HG03103 (cell line): ENCODE measurements around the gene EEF1AKMT1.
"Not testable (repeated sequence)": the region's sequence is repeated elsewhere in the genome, so short reads cannot be mapped to it uniquely, and the experiment has no call there.

ENCODE experiments used
- ATAC-seq: cut with Tn5 transposase; IDR thresholded peaks from one replicate; pipeline ENCODE4 v1.9.1; 2021; ENCODE audit warnings: low read depth; ENCODE audit not compliant: unreplicated experiment

Gene EEF1AKMT1

DNA sequence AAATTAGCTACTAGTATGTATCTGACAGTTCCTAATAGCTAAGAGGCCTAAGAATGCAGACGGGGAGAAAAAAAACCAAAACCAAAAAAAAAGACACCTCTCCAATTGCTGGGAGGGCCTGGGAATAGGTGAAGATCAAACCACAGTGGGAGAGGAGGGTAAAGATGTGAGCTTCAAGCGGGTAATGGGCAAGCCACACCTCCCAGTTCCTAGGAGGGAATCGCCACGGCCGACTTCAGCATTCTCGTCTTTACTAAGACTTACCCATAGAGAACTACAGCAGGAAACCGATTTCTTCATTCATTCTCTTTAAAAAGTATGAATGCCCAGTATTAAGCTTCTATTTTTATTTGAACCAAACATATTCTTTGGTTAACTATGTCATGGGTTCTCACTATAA, 5.6 kb upstream of the EEF1AKMT1 start:
- ATAC-seq, result no peak

DNA sequence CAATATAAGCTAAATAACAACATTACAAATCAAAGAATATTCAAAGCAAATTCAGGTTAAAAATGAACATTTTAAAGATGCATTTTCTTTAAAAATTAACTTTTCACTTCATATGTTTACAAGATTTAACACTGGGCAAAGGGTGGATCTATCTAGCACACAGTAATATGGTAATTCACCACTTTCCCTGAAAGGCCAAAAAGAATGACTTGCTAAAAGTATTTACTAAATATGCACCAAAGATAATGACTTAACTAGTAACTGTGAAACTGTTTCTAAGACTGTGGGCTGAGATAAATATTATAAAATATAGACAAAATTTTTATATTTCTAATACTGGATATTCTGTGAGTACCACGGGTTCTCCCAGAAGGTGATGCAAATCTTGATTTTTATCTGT, 4.5 kb upstream of the EEF1AKMT1 start:
- ATAC-seq, result no peak

DNA sequence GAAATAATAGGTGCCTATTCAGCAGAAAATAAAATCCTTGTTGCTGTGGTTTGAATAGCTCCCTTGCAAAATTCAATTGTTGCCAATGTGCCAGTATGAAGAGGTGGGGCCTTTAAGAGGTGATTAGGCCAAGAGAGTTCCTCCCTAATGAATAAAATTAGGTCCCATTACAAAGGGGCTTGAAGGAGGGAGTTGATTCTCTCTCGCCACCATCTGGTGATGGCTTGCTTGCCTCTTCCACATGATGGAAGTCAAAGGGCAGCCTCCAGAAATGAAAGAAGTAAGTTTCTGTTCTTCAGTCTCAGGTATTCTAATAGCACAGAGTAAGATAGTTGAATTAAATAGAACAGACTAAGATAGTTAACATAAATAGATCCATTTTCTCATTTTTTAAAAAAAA, 3.0 kb upstream of the EEF1AKMT1 start:
- no peak for ATAC-seq

DNA sequence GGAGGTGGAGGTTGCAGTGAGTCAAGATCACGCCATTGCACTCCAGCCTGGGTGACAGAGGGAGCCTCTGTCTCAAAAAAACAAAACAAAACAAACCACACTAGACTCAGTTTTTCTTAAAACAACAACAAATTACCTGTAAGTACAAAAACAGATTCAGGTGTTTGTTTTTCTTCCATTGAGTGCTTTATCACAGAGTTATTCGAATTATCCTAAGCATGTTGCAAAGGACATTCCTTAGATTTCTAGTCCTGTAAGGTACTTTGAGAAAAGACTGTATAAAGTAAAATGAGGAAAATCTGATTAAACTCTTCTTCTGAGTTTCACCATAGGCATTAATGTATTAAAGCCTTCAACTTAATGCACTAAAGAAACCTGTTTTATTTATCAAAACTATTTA, 2.2 kb upstream of the EEF1AKMT1 start:
- ATAC-seq, result no peak

DNA sequence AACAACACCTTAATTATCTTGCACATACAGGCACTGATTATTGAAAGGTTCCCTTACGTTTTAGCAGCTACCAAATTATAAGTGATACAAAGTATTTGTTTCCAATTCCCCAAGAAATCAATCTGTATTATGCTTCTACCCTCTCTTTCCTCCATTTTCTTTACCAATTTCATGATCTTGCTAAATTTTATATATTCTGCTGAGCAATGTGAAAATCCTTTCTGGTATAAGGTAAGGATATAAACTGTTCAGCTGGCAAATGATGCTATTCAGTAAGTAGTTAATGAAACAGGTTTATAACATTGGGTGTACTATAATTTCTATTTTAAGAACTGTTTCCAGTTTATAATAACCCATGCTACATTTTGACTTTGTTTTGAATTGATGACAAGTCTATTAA, 985 bp upstream of the EEF1AKMT1 start:
- ATAC-seq, result no peak

DNA sequence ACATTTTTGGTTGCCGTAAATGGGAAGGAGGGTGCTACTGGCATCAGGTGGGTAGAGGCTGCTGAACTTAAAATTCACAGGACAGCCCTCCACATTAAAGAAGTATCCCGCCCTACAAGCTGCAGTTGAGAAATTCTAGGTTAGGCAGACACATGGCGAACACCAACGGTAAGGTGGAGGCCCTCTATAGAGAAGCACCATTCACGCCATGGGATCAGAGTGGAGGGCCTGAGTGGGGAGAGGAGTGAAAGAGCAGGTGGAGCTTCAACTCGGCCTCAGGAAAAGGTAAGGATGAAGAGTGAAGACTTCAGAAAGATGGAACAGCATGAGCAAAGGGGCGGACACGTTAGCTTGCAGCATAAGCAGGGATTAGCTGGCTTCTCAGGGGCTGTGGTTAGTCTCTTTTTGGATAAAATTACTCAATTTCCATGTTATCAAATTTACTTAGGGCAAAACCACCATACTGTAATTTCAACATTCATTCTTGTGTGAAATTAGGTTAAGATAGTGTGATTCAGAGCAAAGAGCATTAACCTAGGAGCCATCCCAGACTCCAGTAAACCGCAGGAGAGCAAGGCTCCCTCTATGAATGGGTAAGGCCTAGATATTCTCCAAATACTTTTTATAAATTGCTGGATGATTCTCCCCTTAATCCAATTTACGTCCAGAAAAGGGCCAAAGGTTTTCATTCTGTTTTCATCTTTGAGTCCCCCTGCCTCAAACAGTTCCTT, 1.2 kb downstream of the EEF1AKMT1 start:
- no peak for ATAC-seq

DNA sequence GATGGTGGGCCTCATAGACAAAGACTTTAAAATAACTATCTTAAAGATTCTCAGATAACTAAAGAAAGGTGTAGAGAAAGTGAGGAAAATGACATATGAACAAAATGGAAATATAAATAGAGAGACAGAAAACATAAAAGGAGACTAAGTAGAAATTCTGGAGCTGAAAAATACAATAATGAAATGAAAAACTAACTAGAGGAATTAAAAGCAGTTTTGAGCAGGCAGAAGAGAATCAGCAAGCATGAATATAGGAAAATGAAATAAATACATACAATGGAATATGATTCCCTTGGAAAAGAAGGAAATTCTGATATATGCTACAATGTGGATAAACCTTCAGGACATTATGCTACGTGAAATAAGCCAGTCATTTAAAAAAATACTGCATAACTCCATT, 3.9 kb downstream of the EEF1AKMT1 start:
- no peak for ATAC-seq

DNA sequence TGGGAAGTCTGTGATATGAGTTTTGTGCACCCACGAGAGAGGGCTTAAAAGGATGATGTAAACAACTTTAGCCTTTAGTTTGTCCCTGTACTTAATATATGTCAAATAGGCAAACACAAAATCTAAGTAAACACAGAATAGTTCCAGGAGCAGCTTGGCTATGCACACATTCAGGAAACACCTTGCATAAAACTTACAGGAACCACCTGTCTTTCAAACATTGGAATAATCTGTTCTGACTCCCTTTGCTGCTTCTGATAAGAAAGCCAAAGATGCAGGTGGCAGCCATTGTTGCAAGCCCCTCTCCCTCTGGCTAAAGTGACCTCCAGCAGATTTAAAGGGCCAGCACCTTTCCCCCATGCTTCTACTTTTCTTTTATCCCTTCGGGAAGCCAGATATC, 4.7 kb downstream of the EEF1AKMT1 start:
- ATAC-seq, result no peak

DNA sequence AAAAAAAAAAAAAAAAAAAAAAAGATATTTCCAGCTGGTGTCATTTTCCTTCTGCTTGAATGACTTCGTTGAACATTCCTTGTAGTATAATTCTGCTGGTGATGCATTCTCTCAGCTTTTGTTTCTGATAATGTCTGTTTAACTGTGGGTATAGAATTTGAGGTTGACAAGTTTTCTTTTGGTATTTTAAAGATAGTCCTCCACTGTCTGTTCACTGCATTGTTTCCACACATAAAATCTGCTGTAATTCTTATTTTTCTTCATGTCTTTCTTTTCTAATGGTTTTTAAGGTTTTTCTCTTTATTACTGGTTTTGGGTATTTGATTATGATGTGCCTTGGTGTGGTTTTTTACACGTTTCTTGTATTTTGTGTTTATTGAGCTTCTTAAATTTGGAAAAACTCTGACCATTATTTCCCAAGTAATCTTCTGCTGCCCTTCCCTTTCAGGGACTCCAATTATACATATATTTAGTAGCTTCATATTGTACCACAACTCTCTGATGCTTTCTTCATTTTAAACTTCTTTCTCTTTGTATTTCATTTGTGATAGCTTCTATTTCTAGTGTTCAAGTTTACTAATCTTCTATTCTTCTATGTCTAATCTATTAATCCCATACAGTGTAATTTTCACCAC, 6.3 kb downstream of the EEF1AKMT1 start:
- no peak for ATAC-seq

DNA sequence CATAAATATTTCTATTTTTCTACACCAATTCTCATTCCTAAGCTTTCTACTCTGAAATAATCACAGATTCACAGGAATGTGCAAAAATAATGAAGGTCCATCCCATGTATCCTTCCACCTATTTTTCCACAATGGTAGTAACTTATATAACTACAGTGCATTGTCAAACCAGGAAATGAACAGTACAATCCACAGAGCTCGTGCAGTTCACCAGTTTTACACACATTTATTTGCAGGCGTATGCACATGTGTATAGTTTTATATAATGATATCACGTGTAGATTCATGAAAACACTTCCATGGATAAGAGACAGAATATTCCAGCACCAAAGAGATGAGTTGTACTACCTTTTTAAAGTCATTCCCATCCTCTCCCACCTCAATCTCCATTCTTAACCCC, 12.9 kb downstream of the EEF1AKMT1 start:
- no peak for ATAC-seq

DNA sequence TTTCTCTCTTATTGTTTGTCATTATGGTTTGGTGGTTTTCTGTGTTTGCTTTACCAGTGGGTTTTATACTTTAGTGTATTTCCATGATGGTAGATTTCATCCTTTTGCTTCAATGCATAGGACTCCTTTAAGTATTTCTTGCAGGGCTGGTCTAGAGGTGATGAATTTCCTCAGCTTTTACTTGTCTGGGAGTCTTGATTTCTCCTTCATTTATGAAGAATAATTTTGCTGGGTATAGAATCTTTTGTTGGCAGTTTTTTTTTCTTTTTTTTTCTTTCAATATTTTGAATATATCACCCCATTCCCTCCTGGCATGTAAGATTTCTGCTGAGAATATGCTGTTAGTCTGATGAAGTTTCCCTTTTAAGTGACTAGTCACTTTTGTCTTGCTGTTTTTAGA, 19.8 kb downstream of the EEF1AKMT1 start:
- ATAC-seq, result no peak

DNA sequence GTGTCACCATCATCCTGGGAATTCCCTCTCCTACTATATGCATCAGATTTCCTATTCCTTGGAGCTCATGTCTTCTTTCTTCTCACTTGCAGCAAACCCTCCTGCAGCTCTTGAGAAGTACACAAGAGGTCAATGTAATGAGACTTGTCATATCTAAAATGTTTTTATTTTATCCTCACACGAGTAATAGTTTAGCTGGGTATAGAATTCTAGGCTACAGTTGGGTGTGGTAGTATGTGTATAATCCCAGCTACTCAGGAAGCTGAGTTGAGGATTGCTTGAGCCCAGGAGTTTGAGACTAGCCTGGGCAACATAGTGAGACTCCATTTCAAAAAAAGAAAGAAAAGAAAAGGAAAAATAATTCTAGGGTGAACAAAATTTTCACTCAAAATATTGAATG, 24.4 kb downstream of the EEF1AKMT1 start:
- no peak for ATAC-seq

DNA sequence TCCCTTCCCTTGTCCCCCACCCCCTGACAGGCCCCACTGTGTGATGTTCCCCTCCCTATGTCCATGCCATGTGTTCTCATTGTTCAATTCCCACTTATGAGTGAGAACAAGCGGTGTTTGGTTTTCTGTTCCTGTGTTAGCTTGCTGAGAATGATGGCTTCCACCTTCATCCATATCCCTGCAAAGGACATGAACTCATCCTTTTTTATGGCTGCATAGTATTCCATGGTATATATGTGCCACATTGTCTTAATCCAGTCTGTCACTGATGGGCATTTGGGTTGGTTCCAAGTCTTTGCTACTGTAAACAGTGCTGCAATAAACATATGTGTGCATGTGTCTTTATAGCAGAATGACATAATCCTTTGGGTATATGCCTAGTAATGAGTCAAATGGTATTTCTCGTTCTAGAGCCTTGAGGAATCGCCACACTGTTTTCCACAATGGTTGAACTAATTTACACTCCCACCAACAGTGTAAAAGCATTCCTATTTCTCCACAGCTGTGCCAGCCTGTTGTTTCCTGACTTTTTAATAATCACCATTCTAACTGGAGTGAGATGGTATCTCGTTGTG, 29.8 kb downstream of the EEF1AKMT1 start:
- not testable (repeated sequence) for ATAC-seq

DNA sequence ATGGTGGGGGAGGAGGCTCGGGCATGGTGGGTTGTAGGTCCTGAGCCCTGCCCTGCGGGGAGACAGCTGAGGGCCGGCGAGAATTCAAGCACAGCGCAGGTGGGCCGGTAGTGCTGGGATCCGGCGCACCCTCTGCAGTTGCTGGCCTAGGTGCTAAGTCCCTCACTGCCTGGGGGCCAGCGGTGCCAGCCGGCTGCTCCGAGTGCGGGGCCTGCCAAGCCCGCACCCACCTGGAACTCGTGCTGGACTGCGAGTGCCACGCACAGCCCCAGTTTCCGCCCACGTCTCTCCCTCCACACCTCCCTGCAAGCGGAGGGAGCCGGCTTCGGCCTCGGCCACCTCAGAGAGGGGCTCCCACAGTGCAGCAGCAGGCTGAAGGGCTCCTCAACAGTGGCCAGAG, 33.7 kb downstream of the EEF1AKMT1 start:
- no peak for ATAC-seq

DNA sequence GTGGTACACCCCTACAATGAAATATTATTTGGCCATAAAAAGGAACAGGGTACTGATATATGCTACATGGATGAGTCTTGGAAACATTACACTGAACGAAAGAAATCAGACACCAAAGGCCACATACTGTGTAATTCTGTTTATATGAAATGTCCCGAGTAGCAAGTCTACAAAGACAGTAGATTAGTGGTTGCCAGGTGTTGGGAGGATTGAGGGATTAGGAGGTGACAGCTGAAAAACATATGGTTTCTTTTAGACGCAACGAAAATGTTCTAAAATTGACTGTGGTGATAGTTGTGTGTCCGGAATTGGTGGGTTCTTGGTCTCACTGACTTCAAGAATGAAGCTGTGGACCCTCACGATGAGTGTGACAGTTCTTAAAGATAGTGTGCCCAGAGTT, 35.1 kb downstream of the EEF1AKMT1 start:
- no peak for ATAC-seq

DNA sequence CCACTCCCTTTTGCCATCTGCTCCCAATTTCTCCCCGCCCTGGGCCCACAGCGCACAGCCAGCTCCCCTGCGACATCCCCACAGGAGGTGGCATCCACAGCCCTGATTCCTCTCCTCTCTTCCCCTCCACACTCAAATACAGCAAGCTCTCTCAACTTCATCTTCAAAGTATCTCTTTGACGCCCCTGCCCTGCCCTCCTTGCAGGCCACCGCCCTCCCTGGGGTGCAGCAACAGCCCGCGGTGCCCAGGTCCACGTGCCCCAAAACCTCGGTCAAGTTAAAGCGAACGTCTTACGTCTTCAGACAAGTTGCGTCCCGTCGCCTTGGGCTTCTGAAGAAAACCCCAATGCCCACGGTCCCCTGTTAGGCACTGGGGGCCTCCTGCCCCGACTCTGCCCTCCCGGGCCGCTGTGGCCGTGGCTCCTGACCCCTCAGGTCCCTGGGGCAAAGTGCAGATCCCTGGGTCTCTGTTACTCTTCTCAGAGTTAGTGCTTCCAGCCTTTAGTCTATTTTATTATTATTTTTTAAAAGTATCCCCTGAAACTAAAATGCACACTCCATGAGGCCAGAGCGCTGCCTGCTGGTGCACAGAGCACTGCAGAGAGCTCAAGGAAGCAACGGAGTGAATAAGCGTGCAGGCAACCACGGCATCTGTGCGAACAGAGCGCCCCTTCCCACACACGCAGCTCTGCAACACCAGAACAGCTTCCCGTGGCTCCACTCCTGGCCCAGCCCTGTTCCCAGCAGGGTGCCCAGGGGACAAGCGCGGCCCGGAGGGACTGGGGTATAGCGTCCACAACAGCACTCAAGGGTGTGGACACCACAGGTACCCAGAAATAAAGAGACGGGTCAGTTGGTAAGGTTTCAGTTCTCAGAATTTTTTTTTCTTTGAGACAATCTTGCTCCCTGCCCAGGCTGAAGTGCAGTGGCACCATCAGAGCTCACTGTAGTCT, 43.9 kb downstream of the EEF1AKMT1 start:
- no peak for ATAC-seq

DNA sequence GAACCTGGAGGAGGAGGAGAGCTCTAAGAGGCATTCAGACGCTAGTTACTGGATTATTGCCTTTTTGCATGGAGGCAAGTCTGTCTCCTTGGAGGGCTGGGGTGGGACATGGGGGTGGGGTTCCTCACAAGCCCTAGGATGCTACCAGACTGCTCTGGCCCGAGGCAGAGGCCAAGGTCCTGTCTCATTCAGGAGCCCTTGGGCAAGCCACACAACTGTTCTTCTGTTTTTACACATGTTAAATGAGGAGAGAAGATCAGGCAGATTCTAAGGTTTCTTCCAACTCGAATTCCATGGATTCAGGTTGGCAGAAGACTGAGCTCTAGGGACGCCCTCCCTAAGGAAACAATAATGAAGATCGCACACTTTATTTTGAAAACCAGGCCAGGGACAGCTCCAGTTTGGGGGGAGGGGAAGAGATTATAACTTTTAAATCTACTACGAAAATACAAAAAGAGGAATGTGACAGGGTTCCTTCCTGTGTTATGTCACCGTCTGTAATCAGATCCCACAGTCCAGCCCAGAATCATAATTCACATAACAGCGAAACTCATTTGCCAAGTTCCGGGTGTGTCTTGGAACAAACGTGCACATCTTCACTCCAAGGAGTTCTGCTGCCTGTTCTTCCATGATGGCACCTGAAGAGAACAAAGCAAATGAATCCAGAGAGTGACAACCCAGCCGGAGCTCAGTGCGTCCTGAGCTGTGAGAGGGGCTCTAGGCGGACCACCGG, 45.0 kb downstream of the EEF1AKMT1 start:
- ATAC-seq, result no peak

DNA sequence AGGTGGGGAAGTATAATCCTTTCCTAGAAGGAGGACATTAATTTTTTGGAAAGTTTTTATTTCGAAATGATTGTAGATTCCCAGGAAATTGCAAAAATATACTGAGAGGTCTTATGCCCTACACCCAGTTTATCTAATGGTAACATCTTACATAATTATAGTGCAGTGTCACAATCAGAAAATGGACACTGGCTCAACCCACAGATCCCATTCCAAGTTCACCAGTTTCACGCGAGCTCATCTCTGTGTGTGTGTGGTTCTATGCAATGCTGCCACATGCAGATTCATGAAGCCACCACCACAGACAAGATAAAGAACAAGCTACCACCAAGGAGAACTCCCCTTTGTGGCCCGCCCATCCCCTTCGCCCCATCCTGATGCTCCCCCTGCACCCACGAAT, 45.9 kb downstream of the EEF1AKMT1 start:
- no peak for ATAC-seq

DNA sequence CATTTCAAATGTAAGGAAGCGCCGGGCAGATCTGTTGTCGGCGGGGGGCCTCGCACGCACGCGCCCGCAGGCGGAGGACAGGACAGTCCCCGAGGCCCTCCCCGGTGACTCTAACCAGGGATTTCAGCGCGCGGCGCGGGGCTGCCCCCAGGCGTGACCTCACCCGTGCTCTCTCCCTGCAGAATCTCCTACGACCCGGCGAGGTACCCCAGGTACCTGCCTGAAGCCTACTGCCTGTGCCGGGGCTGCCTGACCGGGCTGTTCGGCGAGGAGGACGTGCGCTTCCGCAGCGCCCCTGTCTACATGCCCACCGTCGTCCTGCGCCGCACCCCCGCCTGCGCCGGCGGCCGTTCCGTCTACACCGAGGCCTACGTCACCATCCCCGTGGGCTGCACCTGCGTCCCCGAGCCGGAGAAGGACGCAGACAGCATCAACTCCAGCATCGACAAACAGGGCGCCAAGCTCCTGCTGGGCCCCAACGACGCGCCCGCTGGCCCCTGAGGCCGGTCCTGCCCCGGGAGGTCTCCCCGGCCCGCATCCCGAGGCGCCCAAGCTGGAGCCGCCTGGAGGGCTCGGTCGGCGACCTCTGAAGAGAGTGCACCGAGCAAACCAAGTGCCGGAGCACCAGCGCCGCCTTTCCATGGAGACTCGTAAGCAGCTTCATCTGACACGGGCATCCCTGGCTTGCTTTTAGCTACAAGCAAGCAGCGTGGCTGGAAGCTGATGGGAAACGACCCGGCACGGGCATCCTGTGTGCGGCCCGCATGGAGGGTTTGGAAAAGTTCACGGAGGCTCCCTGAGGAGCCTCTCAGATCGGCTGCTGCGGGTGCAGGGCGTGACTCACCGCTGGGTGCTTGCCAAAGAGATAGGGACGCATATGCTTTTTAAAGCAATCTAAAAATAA, 52.1 kb downstream of the EEF1AKMT1 start:
- no peak for ATAC-seq
